HG02884 (cell line): ENCODE results near the gene IQGAP2.
A peak's percentile ranks its signal among the peaks of the same experiment; 100 is the strongest.
"Not testable (repeated sequence)": the region's sequence is repeated elsewhere in the genome, so short reads cannot be mapped to it uniquely, and the experiment has no call there.

Experiments
- ATAC-seq: cut with Tn5 transposase; IDR thresholded peaks from one replicate; pipeline ENCODE4 v1.9.1; 2021; ENCODE audit warnings: mild to moderate bottlenecking, moderate library complexity; ENCODE audit not compliant: unreplicated experiment

IQGAP2 gene

DNA sequence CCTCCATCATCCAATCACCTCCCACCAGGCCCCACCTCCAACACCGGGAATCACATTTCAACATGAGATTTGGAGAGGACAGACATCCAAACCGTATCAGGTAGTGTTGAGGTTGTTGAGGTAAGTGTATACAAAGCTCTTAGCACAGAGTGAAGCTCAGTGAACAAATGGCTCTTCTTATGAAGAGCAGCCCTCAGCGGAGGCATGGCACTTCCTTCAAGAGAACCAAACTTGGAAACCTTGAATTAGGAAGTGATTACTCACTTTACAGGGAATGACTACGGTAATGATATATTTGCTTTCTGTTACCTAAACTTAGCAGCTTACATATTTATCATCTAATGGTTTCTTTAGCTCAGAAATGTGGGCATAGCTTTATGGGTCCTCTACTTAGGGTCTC lies 92.8 kb downstream of the IQGAP2 start:
- no peak for ATAC-seq

- no peak for ATAC-seq
Observed at GRCh38 chr5:76497065-76497460, 94.0 kb downstream of the IQGAP2 start.

GRCh38 chr5:76497986-76498717 lies 95.1 kb downstream of the IQGAP2 start:
- no peak for ATAC-seq

GRCh38 chr5:76499507-76500161 lies 96.5 kb downstream of the IQGAP2 start:
- no peak for ATAC-seq

DNA sequence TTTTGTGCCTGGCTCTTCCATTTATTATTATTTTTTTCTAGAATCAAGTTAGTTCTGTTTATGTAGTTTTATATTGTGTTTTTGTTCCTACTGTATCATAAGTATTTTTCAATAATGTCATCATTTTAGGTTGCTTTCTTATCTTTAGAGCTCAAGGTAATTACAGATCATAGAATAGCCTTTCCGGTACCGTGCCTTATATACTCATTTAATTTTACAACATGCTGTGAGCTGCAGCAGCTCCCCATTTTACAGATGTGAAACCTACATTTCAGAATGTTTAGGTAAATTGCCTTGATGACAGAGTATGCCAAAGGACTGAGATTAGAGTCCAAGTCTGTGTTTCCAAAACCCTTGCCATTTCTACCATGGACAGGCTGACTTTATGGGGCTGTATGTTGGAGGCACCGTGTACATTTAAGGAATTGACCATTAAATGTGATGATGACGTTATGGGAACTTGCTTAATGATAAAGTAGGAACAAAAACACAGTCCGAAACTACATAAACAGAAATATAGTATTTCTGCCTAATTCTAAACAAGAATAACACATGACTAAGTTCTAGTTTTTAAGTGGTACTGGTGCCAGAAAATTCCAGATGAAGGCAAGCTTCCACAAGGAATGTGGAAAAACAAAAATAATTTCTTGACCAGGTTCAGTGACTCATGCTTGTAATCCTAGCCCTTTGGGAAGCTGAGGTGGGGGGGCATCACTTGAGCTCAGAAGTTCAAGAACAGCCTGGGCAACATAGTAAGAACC lies 97.7 kb downstream of the IQGAP2 start:
- ATAC-seq: no peak

DNA sequence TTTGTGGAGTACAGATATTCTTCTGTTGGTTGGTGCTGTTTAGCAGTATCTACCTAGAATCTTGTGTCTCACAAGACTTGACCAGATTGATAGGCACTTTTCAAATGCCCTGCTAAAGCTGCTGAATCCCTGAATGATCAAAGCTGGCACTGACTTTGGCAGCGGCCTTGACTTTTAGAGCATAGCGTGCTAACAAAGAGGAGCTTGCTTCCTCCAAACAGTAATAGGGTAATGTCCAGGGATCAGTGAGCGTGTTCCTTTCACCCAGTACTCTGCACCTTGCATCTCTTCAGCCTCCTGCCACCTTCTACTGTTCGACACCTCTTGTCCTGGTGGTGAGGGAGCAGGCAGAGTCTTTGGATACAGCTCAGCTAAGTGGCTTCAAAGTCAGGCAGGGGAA lies 100.8 kb downstream of the IQGAP2 start:
- ATAC-seq: no peak

- ATAC-seq: no peak
Observed at GRCh38 chr5:76504901-76505564, 101.9 kb downstream of the IQGAP2 start.

- ATAC-seq: no peak
Observed at GRCh38 chr5:76513476-76513875, 110.4 kb downstream of the IQGAP2 start.

- ATAC-seq: no peak
Observed at GRCh38 chr5:76514292-76514691, 111.2 kb downstream of the IQGAP2 start.

DNA sequence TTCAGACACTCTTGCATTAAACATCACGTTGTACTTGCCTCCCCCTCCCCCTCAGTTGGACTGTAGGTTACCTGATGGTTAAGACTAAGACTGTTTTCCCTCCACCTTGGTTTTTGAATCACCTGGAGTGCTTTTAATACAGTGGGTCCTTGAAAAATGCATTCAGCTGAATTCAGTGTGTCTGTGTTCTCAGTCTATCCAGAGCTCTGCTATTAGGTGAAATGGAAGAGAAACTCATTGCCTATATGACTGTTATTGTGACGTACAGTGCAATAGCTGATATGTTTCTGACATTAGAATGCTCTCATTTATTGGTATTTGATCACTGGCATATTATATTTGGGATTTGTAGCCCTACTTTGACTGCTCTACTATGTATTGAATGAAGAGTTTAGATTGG lies 111.6 kb downstream of the IQGAP2 start:
- ATAC-seq: no peak

DNA sequence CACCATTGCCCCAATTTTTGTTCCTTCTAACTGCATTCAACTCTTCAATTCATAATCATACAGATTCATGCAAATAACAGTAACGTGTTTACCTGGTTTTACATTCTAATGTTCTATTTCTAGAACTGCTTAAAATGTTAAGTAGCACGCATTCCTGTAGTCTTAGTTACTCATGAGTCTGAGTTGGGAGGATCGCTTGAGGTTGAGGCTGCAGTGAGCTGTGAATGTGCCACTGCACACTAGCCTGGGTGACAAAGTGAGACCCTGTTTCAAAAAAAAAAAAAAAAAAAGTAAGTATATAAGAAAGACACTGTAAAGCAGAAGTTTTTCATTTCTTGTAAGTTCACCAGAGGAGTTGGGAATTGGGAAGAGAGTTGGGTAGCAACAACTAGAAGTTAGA lies 114.2 kb downstream of the IQGAP2 start:
- no peak for ATAC-seq

DNA sequence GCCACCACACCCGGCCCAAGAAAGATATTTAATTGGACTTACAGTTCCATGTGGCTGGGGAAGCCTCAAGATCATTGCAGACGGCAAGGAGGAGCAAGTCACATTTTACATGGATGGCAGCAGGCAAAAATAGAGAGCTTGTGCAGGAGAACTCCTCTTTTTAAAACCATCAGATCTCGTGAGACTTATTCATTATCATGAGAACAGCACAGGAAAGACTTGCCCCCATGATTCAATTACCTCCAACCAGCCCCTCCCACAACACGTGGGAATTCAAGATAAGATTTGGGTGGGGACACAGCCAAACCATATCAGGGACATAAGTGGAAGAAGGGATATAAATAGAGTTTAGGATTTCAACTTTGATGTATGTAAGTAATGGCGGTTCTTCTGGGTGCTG lies 115.2 kb downstream of the IQGAP2 start:
- ATAC-seq: not testable (repeated sequence)

DNA sequence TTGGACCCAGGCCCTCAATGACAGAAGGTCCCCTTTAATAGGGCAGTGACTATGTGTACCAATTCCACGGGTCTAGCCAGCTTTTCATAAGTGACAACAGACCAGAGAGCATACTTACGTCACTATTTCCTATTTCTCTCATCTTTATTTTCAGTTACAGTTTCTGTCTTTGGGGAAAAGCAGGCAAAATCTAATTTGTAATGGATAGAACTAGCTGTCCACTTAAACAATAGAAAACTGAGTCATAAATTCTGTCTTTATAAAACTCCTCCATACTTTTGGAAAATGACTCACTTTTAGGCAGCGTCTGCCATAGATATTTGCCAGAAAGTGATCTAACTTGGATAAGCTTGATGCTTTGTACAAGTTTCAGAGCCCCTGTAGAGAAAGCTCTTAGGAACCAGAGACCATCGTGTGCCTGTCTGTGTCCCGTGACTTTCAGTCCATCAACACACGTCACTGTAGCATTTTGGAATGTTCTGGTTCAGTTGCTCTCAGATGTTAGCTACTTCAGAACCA lies 118.2 kb downstream of the IQGAP2 start:
- ATAC-seq: peak; percentile 68

- ATAC-seq: no peak
Observed at GRCh38 chr5:76522103-76522935, 119.2 kb downstream of the IQGAP2 start.

- ATAC-seq: no peak
Observed at GRCh38 chr5:76524101-76524835, 121.2 kb downstream of the IQGAP2 start.

DNA sequence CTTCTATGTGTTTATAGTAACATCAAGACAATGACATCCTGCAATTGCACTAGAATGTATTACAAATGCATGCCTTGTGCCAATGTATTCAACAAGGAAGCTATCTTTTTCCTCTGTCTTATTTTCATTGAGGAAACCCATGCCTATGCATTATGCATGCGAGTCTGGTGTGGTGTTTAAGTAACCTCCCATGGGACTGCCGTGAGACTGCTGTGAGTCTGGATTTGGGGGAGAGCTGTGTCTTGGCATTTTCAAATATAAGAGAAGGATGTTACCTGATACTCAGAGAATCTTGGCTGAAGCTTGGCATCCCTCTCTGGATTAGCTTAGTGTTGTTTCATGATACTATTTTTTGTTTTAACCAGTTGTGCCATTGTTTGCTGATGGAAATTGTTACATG lies 121.8 kb downstream of the IQGAP2 start:
- no peak for ATAC-seq

DNA sequence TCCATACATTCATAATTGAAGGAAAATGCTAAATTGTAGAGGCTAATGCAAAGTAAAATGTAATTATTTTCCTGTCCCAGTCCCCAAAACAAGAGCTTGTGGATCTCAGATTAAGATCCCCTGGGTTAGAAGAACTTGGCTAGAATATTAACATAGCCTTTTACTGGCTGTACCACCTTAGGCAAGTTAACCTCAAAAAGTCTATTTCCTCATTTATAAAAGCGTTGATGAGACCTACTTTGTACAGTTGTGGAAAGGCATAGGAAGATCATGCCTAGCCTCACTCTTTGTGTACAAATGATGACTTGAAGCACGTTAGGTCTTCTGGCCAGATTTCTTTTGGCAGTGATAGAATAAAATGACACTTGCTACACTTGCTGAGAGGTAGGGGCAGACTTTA lies 122.9 kb downstream of the IQGAP2 start:
- ATAC-seq: no peak

DNA sequence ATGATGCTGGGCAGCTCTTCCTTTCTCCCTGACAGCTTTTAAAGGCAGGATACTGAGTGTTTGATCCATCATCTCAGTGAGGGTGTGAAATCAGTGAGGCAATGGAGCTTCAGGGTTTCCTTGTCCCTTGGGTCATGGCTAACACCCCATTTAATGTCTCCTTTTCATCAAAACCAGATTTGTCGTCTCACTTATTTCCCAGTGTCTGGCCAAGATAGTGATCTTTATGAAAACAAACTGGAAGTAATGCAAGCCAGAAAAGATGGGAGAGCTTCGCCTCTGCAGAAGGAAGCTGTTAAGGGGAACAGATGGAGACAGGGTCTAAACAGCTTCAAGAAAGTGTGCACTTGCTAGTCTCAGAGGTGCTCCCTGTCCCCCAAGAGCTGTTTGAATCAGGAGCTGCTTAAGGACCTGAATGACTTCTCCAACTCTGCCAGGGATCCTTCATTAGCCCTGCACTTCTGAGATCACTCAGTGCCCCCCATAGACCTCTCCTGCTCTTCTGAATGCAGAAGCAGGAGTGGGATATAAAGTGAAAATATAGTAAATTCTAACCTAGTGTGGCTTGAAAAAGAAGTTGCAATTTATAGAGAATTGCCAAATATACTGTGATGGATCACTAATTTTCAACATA lies 124.0 kb downstream of the IQGAP2 start:
- no peak for ATAC-seq

DNA sequence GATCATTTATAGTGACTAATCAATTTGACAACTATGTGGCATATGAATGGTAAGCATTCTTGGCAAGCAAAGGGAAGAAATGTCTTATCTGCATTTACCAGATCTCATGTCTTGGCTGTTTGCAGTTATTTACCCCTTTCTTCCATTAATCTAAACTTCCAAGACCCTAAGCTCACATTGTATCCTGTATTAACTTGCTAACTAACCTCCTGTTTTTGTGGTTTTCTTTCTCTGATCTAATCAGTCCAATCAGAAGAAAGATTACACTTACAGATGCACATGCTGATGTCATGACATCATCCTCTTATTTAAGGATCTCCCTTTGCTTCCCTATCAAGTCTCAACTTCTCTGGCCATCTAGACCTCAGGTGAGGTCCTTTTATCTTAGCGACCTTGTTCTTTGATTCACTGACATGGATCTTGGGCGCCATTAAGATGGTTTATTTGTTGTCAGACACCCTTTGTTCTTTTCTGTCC lies 124.6 kb downstream of the IQGAP2 start:
- no peak for ATAC-seq
